ENCODE measurements around the gene GDPD2.
"Not testable (repeated sequence)": the region's sequence is repeated elsewhere in the genome, so short reads cannot be mapped to it uniquely, and the experiment has no call there.

GDPD2 gene, protein sequence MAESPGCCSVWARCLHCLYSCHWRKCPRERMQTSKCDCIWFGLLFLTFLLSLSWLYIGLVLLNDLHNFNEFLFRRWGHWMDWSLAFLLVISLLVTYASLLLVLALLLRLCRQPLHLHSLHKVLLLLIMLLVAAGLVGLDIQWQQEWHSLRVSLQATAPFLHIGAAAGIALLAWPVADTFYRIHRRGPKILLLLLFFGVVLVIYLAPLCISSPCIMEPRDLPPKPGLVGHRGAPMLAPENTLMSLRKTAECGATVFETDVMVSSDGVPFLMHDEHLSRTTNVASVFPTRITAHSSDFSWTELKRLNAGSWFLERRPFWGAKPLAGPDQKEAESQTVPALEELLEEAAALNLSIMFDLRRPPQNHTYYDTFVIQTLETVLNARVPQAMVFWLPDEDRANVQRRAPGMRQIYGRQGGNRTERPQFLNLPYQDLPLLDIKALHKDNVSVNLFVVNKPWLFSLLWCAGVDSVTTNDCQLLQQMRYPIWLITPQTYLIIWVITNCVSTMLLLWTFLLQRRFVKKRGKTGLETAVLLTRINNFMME

GRCh38 chrX:70422851-70423341, at the start of gene GDPD2:
TSS of gene GDPD2 (plus strand) at chrX:70423314. CDS start at chrX:70424985, 1,671 bp downstream.
- DNase-seq (ENCODE audit: low spot score) (peak; percentile 9), FAIRE-seq (no peak)

DNA sequence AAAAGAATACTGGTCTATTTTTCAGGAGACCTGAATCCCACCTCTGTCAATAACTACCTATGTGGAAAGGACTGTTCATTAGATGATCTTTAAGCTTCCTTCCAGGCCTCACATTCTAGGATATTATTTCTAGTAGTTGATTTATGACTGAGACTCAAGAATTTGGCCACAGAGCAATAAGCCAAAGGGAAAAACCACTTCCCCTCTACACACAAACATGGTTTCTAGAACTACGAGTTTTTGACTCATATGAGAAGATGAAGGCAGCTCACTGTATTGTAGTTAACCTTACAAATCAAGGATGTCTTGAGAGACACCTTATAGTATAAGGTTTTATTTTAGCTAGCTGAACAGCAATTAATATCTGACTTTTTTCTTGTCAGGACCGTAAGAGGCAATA, 36.9 kb upstream of the GDPD2 start:
- DNase-seq (ENCODE audit: low spot score) (no peak), FAIRE-seq (no peak)

DNA sequence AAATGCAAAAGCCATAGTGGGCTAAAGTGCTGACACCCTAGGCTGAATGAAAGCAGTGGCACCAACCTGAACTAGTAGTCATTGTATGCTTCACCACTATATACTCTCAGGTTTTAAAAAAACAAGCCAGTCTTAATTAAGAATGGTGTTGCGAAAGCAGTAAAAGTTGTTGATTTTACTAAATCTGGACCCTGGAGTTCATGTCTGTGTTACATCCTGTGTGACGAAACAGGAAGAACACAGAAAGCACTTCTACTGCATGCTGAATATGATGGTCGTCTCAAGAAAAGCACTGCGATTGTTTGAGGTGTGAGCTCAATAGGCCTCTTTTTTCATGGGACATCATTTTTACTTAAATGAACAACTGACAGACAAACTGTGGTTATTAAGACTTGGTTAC, 24.2 kb upstream of the GDPD2 start:
- FAIRE-seq, result no peak

GRCh38 chrX:70400181-70400580, 22.9 kb upstream of the GDPD2 start:
- FAIRE-seq; DNase-seq (ENCODE audit: low spot score): not testable (repeated sequence)

More for the DNA sequence above, 24.2 kb upstream of the GDPD2 start:
- no peak for DNase-seq (ENCODE audit: low spot score)

- FAIRE-seq (no peak), DNase-seq (ENCODE audit: low spot score) (no peak)
Observed at GRCh38 chrX:70402721-70403120, 20.4 kb upstream of the GDPD2 start.

- FAIRE-seq, result no peak
- DNase-seq (ENCODE audit: low spot score), result no peak
Observed at GRCh38 chrX:70405003-70405402, 18.1 kb upstream of the GDPD2 start.

GRCh38 chrX:70410921-70411320, 12.2 kb upstream of the GDPD2 start:
- FAIRE-seq, result no peak
- no peak for DNase-seq (ENCODE audit: low spot score)

GRCh38 chrX:70411475-70411874, 11.6 kb upstream of the GDPD2 start:
- FAIRE-seq (no peak), DNase-seq (ENCODE audit: low spot score) (no peak)

- FAIRE-seq (no peak), DNase-seq (ENCODE audit: low spot score) (no peak)
Observed at GRCh38 chrX:70421618-70422017, 1.5 kb upstream of the GDPD2 start.

DNA sequence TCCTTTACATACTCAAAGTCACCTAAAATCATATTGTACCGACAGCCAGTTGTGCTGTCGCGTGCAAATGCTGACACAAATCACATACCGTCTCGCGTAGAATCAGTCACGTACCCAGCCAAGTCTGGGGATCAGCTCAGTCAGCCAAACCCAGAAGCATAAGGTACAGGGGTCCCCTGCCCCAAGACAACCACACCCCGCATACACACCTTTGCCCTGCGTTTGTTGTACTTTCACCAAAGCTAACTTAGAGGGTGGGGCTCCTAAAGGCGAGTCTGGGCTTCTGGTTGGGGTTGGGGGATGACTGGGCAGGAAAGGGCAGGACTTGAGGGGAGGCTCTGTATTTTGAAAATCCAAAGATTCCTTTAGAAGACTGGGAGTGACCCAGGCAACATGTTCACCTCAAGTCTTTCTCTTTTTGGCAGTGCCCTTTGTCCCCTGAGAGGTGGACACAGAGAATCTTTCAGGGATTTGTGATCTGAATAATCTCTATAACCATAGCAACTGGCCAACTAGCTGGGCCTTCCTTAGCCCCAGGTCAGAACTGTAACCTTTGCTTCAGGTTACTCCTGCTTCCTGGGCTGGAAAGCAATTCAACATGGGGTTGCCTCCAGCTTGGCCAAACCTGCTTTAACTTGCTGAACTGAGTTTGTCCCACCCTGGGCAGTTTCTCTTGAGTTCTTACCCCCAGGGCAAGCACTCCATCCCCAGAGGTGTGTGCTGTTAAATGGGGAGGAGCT, 992 bp downstream of the GDPD2 start:
- no peak for FAIRE-seq
- no peak for DNase-seq (ENCODE audit: low spot score)

GRCh38 chrX:70424801-70425200, 1.7 kb downstream of the GDPD2 start:
- FAIRE-seq, result no peak
- DNase-seq (ENCODE audit: low spot score), result no peak

GRCh38 chrX:70426286-70427278, 3.5 kb downstream of the GDPD2 start:
- DNase-seq (ENCODE audit: low spot score) (no peak), FAIRE-seq (no peak)

DNA sequence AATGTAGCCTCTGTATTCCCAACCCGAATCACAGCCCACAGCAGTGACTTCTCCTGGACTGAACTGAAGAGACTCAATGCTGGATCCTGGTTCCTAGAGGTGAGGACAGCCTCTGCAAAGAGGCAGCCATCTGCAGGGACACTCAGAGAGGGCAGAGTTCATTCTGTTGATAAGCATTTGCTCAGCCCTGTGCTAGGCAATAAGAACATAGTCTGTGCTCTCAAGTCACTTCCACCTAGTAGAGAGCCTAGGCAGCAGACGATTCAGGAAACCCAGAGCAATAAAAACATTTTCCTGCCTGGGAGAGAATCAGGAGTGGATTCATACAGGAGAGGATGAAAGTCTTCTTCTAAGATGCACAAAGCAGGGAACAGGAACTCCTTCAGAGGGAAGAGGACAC, 4.3 kb downstream of the GDPD2 start:
- FAIRE-seq (no peak), DNase-seq (ENCODE audit: low spot score) (no peak)

GRCh38 chrX:70429759-70430158, 6.6 kb downstream of the GDPD2 start:
- FAIRE-seq (no peak), DNase-seq (ENCODE audit: low spot score) (no peak)

DNA sequence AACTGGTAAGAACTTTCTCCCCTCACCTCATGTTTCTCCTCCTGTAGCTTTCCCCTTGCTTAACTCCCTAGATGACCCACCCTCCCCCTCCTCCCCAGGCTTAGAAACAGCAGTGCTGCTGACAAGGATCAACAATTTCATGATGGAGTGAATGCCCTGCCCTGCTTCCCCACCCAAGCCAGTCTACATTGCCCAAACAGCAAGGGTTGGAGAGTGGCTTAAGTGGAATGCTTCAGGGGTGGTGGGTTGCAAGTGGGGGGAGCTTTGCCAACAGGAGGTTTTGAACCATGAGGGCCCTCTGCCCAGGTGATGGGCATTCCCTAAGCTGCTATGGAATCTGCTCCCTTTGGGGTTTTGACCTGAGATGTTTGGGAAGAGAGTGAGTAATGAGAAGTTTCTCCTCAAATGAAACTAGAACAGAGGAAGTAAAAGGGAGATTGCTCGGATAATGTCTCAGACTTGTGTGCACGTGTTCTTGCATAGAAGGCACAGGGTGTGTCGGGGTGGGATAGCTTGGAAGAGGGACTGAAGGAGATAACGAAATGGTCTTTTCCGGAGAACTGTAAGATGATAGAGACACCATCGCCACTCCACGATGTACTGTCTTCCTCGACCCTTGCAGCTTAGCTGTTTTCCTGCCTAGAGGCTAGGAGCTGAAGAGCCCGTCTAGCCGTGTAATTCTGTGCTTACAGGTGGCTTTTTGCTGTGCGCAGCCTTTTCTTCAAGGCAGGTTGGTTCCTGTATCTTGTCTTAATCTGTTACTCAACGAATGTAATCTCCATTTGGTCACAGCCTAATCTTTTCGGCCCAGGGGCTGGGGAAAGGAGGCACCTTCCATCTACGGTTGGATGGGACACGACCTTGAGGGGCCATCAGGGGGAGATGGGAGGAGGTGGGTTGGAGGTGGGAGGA, 10.1 kb downstream of the GDPD2 start:
- no peak for FAIRE-seq
- DNase-seq (ENCODE audit: low spot score), result no peak

DNA sequence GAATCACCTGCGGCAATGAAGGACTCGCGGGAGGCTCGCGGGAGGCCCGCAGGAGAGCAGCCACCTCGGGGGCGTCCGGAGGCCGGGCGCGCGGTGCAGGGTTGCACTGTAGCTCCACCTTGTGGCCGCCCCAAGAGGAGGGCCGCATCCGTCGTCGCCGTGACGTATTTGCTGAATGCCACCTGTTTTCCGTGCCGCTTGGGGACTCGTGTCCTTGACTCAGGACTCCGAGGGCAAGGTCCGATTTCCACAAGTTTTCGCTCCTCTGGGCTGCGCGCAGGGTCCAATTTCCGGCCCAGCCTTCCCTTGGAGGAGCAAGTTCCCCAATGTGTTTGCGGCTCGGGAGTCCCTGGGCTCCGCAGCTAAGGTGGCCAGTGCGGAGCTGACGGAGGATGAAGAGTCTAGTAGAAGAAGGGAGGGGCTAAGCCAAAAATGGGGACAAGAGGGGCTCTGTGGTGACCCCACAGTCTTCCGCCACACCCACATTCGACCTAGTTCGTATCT, 10.8 kb downstream of the GDPD2 start:
- DNase-seq (ENCODE audit: low spot score) (peak; percentile 29), FAIRE-seq (no peak)

DNA sequence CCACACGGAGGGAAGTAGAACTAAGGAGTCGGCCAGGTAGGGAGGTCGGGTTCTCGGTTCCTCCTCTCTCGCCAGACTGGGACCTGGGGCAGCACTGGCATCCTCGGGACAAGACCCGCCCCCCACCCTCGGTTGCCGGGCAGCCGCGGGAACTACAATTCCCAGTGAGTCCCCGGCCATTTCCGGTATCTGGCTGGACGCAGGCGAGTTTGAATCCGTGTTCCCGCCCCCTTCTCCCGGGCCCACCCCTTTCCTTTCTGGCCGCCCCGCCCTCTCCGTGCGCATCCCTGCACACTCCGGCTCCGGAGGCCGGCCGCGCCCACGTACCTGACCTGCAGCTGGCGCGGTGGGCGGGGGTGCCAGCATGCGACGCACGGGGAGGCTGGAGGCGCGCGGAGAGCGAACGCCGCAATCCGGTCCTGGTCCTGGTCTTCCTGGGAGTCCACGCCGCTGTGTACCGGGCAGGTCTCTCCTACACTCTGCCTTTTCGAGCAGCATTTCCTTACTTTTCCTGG, 11.3 kb downstream of the GDPD2 start:
- peak; percentile 76 for FAIRE-seq
- peak; percentile 61 for DNase-seq (ENCODE audit: low spot score)

DNA sequence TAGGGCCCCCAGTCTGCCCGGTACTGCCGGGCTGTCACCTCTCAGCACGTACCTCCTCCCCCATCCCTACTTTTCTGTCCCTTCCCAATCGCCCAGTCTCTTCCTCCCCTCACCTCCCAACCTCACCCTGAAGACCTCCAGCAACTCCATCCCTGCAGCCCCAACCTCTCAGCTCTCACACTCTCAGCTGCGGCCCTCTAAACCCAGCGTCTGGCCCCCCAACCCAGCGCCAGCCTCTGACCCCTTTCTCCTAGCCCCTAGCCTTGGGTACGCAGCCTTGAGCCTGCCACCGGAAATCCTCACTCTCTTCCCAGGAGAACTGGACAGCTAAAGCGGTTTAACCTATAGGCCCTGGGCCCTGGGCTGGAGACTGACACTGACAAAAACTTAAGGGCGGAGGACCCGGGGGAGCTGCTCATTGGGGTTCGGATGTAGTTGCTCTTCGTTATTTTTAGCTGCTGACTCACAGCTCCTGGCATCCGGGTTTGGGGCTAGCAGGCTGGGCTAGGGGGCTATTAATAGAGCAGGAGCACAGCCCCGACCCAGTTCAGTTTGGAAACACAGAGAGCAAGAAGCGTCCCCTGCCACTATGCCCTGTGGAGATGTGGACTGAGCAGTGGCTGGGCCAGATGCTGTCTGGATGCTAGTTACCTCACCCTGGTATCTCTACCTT, 11.9 kb downstream of the GDPD2 start:
- FAIRE-seq (no peak), DNase-seq (ENCODE audit: low spot score) (no peak)

GRCh38 chrX:70436343-70436742, 13.2 kb downstream of the GDPD2 start:
- no peak for DNase-seq (ENCODE audit: low spot score)

More at GRCh38 chrX:70436343-70436742, 13.2 kb downstream of the GDPD2 start:
- FAIRE-seq, result no peak
